ENCODE data around the gene AKT2. TPM values are rescaled to one million over a fixed set of nuclear protein-coding genes. Genes with fewer than 3 reads are reported as not detected.

Gene AKT2
- total RNA-seq, 3 donors from 2014 or later, result 83.4 to 88.3 (median 84.9) TPM

GRCh38 chr19:40312533-40312932, 27.4 kb upstream of the AKT2 start:
- no peak for DNase-seq (ENCODE audit: low spot score in 2 of 2)
- Histone ChIP-seq H3K4me3 (no peak overlapping the region), H3K36me3 (no peaks in the 10 kb centered on the region), H3K4me1 (no peaks in the 10 kb centered on the region), H3K27ac (no peak overlapping the region), H3K9me3 (no peaks in the 10 kb centered on the region), H3K27me3 (no peaks in the 10 kb centered on the region)
- no peak for TF ChIP-seq POLR2AphosphoS5 (IDR thresholded peaks at IDR 0.05)
- intact Hi-C loops (cut with DNase I; ENCODE audit: low total_unique reads), result loop anchor here (10.0 kb wide), 1 partner anchor 742 kb away; no protein-coding TSS in a partner anchor

GRCh38 chr19:40309666-40310065, 24.5 kb upstream of the AKT2 start:
- no peak for DNase-seq (ENCODE audit: low spot score in 2 of 2)
- Histone ChIP-seq H3K27ac (no peak overlapping the region), H3K36me3 (no peaks in the 10 kb centered on the region), H3K27me3 (no peaks in the 10 kb centered on the region), H3K9me3 (no peaks in the 10 kb centered on the region), H3K4me1 (no peaks in the 10 kb centered on the region), H3K4me3 (no peak overlapping the region)
- TF ChIP-seq POLR2A (IDR thresholded peaks at IDR 0.05) (no peak), CTCF (IDR thresholded peaks at IDR 0.05) (no peak), POLR2AphosphoS5 (IDR thresholded peaks at IDR 0.05) (no peak)
- intact Hi-C loops (cut with DNase I; ENCODE audit: low total_unique reads), result loop anchor here (10.0 kb wide), 1 partner anchor 745 kb away; no protein-coding TSS in a partner anchor

- TF ChIP-seq POLR2A (IDR thresholded peaks at IDR 0.05) (no peak), CTCF (IDR thresholded peaks at IDR 0.05) (peak; percentile 45 to 73 (median 72))
- intact Hi-C loops (cut with DNase I; ENCODE audit: low total_unique reads), result no loop called here
- Histone ChIP-seq H3K27ac (no peak overlapping the region), H3K4me1 (no peaks in the 10 kb centered on the region), H3K9me3 (no peaks in the 10 kb centered on the region), H3K36me3 (no peaks in the 10 kb centered on the region), H3K27me3 (no peaks in the 10 kb centered on the region), H3K4me3 (no peak overlapping the region)
- DNase-seq (ENCODE audit: low spot score in 2 of 2), result peak; percentile 57 to 74
These were observed 20.3 kb upstream of the AKT2 start for GRCh38 chr19:40305403-40305802.

GRCh38 chr19:40304306-40304705, 19.2 kb upstream of the AKT2 start:
- intact Hi-C loops (cut with DNase I; ENCODE audit: low total_unique reads), result no loop called here
- no peaks in the 10 kb centered on the region for H3K9me3 ChIP-seq
- no peaks in the 10 kb centered on the region for H3K36me3 ChIP-seq
- H3K4me3 ChIP-seq, result no peak overlapping the region
- DNase-seq (ENCODE audit: low spot score in 2 of 2), result no peak
- no peaks in the 10 kb centered on the region for H3K4me1 ChIP-seq
- H3K27me3 ChIP-seq, result no peaks in the 10 kb centered on the region
- TF ChIP-seq CTCF (IDR thresholded peaks at IDR 0.05) (no peak), POLR2A (IDR thresholded peaks at IDR 0.05) (no peak), POLR2AphosphoS5 (IDR thresholded peaks at IDR 0.05) (no peak)
- H3K27ac ChIP-seq, result peak overlapping the region in 1 of 2 donors; percentile 46

GRCh38 chr19:40303765-40304164, 18.6 kb upstream of the AKT2 start:
- TF ChIP-seq POLR2A (IDR thresholded peaks at IDR 0.05), result no peak
- TF ChIP-seq CTCF (IDR thresholded peaks at IDR 0.05), result no peak
- no peak for DNase-seq (ENCODE audit: low spot score in 2 of 2)
- intact Hi-C loops (cut with DNase I; ENCODE audit: low total_unique reads), result no loop called here
- H3K4me3 ChIP-seq, result no peak overlapping the region
- H3K36me3 ChIP-seq, result no peaks in the 10 kb centered on the region
- H3K27ac ChIP-seq, result peak overlapping the region in 1 of 2 donors; percentile 46
- H3K27me3 ChIP-seq, result no peaks in the 10 kb centered on the region
- H3K9me3 ChIP-seq, result no peaks in the 10 kb centered on the region
- no peaks in the 10 kb centered on the region for H3K4me1 ChIP-seq

All from breast epithelium (tissue), 4 donors.